Gastroesophageal sphincter (tissue), 3 donors: Measurements from ENCODE around the gene HPS4.

ENCODE experiments used
- EP300 ChIP-seq: sonication (generic); formaldehyde crosslinking; IDR thresholded peaks from one replicate; pipeline ENCODE4 v1.6.1; 2017; ENCODE audit warnings: antibody characterized with exemption, mild to moderate bottlenecking
- POLR2A ChIP-seq, 2 donors: fragments of 450-650 bp; IDR thresholded peaks; one replicate each; pipeline ENCODE4 v1.6.1; 2017; ENCODE audit warnings: antibody characterized with exemption in 2 of 2, mild to moderate bottlenecking in 2 of 2, moderate library complexity in 1 of 2
- POLR2AphosphoS5 ChIP-seq: sonication (generic); formaldehyde crosslinking; IDR thresholded peaks from one replicate; pipeline ENCODE4 v1.6.1; 2017; ENCODE audit warnings: antibody characterized with exemption
- TF ChIP-seq, protein P1 (sequence below), 4 experiments: fragments of 200-600 bp in 2 of 4; fragments of 450-650 bp in 2 of 4; sonication (generic) in 1 of 4; IDR thresholded peaks; one replicate each; pipeline ENCODE4 v1.5.1; 2017 to 2019; ENCODE audit warnings: antibody characterized with exemption in 4 of 4, mild to moderate bottlenecking in 2 of 4, moderate library complexity in 2 of 4

DNA sequence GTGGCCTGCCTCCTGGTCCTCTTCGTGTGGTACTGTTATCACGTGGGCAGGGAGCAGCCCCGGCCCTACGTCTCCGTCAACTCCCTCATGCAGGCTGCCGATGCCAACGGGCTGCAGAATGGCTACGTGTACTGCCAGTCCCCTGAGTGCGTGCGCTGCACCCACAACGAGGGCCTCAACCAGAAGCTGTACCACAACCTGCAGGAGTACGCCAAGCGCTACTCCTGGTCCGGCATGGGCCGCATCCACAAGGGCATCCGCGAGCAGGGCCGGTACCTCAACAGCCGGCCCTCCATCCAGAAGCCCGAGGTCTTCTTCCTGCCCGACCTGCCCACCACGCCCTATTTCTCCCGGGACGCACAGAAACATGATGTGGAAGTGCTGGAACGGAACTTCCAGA is 49.8 kb downstream of the HPS4 start:
- TF ChIP-seq EP300 (no peak), POLR2A (IDR thresholded peaks at IDR 0.05) (no peak), POLR2AphosphoS5 (no peak)
- TF ChIP-seq, protein P1, sequence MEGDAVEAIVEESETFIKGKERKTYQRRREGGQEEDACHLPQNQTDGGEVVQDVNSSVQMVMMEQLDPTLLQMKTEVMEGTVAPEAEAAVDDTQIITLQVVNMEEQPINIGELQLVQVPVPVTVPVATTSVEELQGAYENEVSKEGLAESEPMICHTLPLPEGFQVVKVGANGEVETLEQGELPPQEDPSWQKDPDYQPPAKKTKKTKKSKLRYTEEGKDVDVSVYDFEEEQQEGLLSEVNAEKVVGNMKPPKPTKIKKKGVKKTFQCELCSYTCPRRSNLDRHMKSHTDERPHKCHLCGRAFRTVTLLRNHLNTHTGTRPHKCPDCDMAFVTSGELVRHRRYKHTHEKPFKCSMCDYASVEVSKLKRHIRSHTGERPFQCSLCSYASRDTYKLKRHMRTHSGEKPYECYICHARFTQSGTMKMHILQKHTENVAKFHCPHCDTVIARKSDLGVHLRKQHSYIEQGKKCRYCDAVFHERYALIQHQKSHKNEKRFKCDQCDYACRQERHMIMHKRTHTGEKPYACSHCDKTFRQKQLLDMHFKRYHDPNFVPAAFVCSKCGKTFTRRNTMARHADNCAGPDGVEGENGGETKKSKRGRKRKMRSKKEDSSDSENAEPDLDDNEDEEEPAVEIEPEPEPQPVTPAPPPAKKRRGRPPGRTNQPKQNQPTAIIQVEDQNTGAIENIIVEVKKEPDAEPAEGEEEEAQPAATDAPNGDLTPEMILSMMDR (IDR thresholded peaks at IDR 0.05): no peak
